Duodenal mucosa (tissue), 2 donors: ENCODE results near the gene OR5AN1.

Experiments
- H3K27ac ChIP-seq: one replicate; pipeline ENCODE4 v1.7.0; 2013; ENCODE audit warnings: low read depth, low read length
- H3K27me3 ChIP-seq, 2 donors: one replicate each; pipeline ENCODE4 v1.7.0; 2013; ENCODE audit warnings: low read length in 2 of 2, control low read depth in 1 of 2; ENCODE audit not compliant: insufficient read depth in 2 of 2, control insufficient read depth in 1 of 2
- H3K36me3 ChIP-seq, 2 donors: one replicate each; pipeline ENCODE4 v1.7.0; 2013; ENCODE audit warnings: low read length in 2 of 2, control low read depth in 1 of 2; ENCODE audit not compliant: insufficient read depth in 2 of 2, control insufficient read depth in 1 of 2
- H3K4me1 ChIP-seq, 2 donors: one replicate each; pipeline ENCODE4 v1.7.0; 2013; ENCODE audit warnings: low read length in 2 of 2, control low read depth in 1 of 2; ENCODE audit not compliant: insufficient read depth in 2 of 2, control insufficient read depth in 1 of 2
- H3K4me3 ChIP-seq, 2 donors: one replicate each; pipeline ENCODE4 v1.7.0; 2013; ENCODE audit warnings: low read length in 2 of 2, low read depth in 1 of 2
- H3K9ac ChIP-seq, 2 donors: one replicate each; pipeline ENCODE4 v1.7.0; 2013; ENCODE audit warnings: low read length in 2 of 2, low read depth in 1 of 2
- H3K9me3 ChIP-seq, 2 donors: one replicate each; pipeline ENCODE4 v1.7.0; 2013; ENCODE audit warnings: low read length in 2 of 2, control low read depth in 1 of 2; ENCODE audit not compliant: control insufficient read depth in 1 of 2

Gene OR5AN1

GRCh38 chr11:59418156-59418555 is 59.5 kb downstream of the OR5AN1 start:
- H3K4me3 ChIP-seq = no peak overlapping the region
- no peaks in the 10 kb centered on the region for H3K27me3 ChIP-seq
- no peak overlapping the region for H3K9ac ChIP-seq
- no peak overlapping the region for H3K27ac ChIP-seq
- no peaks in the 10 kb centered on the region for H3K36me3 ChIP-seq
- H3K9me3 ChIP-seq = no peaks in the 10 kb centered on the region
- no peaks in the 10 kb centered on the region for H3K4me1 ChIP-seq
